ENCODE results near the gene CGNL1. TPM values are rescaled to one million over a fixed set of nuclear protein-coding genes. Genes with fewer than 3 reads are reported as not detected.

Gene CGNL1
- total RNA-seq, 2 donors from 2014 or later: 82.6 to 98.0 TPM

DNA sequence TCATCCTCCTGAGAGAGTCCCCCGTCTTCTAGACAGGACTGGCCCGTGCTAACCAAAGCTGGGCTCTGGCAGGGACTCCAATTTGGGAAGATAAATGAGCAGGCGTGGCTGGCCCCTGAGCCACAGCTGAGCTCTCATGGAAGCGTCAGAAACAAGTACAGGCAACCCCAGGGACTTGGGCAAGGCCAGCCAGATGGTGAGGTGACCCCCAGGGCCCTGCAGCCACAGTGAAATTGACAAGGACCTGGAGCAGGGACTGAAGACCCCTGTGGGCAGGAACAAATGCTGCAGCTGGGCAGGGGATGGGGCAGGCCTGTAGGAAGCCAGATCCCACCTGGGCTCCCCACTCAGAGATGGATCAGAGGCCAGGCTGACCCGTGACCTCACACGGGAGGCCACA lies 32.8 kb upstream of the CGNL1 start:
- H3K4me1 Mint-ChIP-seq: peaks cover 8% of the 10 kb centered on the region
- H3K4me3 Mint-ChIP-seq: no peak overlapping the region
- no peak for DNase-seq
- 71 to 87% methylated on average over 4 to 6 of the region's 6 CpGs for WGBS, 2 experiments (ENCODE audit: insufficient coverage in 1 of 2, insufficient read length in 1 of 2)
- Histone ChIP-seq H3K36me3 (ENCODE audit: control insufficient read depth, insufficient read depth, low read length) (no peaks in the 10 kb centered on the region), H3K27me3 (ENCODE audit: control insufficient read depth, insufficient read depth, low read length, poor library complexity, severe bottlenecking) (no peaks in the 10 kb centered on the region), H3K9ac (ENCODE audit: extremely low read depth, low read length, poor library complexity, severe bottlenecking) (no peak overlapping the region), H3K4me3 (ENCODE audit: low read length) (no peak overlapping the region), H3K9me3 (ENCODE audit: control insufficient read depth, low read length) (peaks cover 6% of the 10 kb centered on the region), H3K4me1 (ENCODE audit: control insufficient read depth, insufficient read depth, low read length) (no peaks in the 10 kb centered on the region), H3K27ac (ENCODE audit: low read depth, low read length) (peak overlapping the region; percentile 84)
- TF ChIP-seq, protein P1, sequence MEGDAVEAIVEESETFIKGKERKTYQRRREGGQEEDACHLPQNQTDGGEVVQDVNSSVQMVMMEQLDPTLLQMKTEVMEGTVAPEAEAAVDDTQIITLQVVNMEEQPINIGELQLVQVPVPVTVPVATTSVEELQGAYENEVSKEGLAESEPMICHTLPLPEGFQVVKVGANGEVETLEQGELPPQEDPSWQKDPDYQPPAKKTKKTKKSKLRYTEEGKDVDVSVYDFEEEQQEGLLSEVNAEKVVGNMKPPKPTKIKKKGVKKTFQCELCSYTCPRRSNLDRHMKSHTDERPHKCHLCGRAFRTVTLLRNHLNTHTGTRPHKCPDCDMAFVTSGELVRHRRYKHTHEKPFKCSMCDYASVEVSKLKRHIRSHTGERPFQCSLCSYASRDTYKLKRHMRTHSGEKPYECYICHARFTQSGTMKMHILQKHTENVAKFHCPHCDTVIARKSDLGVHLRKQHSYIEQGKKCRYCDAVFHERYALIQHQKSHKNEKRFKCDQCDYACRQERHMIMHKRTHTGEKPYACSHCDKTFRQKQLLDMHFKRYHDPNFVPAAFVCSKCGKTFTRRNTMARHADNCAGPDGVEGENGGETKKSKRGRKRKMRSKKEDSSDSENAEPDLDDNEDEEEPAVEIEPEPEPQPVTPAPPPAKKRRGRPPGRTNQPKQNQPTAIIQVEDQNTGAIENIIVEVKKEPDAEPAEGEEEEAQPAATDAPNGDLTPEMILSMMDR (conservative IDR thresholded peaks at IDR 0.05): no peak
- H3K36me3 Mint-ChIP-seq (ENCODE audit: low read depth): no peaks in the 10 kb centered on the region
- no peaks in the 10 kb centered on the region for H3K27me3 Mint-ChIP-seq (ENCODE audit: insufficient read depth)
- H3K9me3 Mint-ChIP-seq: peaks cover 10% of the 10 kb centered on the region
- H3K27ac Mint-ChIP-seq: no peak overlapping the region

DNA sequence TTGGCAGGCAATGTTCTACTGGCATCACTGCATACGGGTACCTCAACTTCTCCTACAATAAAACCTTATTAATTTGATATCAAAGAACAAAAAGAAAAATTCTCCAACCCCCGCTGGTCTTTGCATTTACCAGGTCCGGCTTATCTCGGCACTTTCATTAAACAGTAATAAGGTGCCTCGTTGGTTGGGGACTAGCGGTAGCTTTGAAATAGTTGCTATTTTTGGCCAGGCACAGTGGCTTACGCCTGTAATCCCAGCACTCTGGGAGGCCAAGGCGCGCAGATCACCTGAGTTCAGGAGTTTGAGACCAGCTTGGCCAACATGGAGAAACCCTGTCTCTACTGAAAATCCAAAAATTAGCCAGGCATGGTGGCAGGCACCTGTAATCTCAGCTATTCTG lies 32.0 kb upstream of the CGNL1 start:
- no peaks in the 10 kb centered on the region for H3K4me1 ChIP-seq (ENCODE audit: control insufficient read depth, insufficient read depth, low read length)
- Mint-ChIP-seq H3K9me3 (peaks cover 14% of the 10 kb centered on the region), H3K4me3 (no peak overlapping the region), H3K4me1 (peaks cover 8% of the 10 kb centered on the region), H3K27ac (no peak overlapping the region), H3K27me3 (ENCODE audit: insufficient read depth) (no peaks in the 10 kb centered on the region), H3K36me3 (ENCODE audit: low read depth) (no peaks in the 10 kb centered on the region)
- no peaks in the 10 kb centered on the region for H3K27me3 ChIP-seq (ENCODE audit: control insufficient read depth, insufficient read depth, low read length, poor library complexity, severe bottlenecking)
- TF ChIP-seq, protein P1 (conservative IDR thresholded peaks at IDR 0.05): no peak
- no peak overlapping the region for H3K4me3 ChIP-seq (ENCODE audit: low read length)
- H3K27ac ChIP-seq (ENCODE audit: low read depth, low read length): no peak overlapping the region
- DNase-seq: no peak
- 95 to 99% methylated on average over 9 of the region's 9 CpGs for WGBS, 2 experiments (ENCODE audit: insufficient coverage in 1 of 2, insufficient read length in 1 of 2)
- no peaks in the 10 kb centered on the region for H3K36me3 ChIP-seq (ENCODE audit: control insufficient read depth, insufficient read depth, low read length)
- H3K9ac ChIP-seq (ENCODE audit: extremely low read depth, low read length, poor library complexity, severe bottlenecking): no peak overlapping the region
- peaks cover 6% of the 10 kb centered on the region for H3K9me3 ChIP-seq (ENCODE audit: control insufficient read depth, low read length)

DNA sequence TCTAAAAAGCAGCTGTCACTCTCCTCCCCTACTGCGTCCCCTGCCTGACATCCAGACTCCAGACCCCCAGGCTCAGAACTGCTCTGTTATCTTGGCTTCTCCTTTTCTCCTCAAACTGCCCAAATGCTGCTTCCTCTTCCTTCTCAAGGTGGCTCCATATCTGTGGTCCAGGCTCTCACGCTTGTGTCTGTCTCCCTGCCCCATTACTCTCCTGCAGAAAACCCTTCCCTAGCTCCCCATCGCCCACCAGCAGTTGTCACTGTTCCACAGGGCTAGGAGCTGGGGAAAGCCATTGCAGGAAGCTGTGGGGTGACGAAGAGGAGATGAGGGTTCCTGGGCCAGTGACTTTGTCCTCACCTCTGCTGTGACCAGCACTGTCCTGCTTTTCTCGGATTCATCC lies 30.7 kb upstream of the CGNL1 start:
- WGBS, 2 experiments (ENCODE audit: insufficient coverage in 1 of 2, insufficient read length in 1 of 2): 76 to 93% methylated on average over 1 to 5 of the region's 5 CpGs
- Mint-ChIP-seq H3K27me3 (ENCODE audit: insufficient read depth) (no peaks in the 10 kb centered on the region), H3K9me3 (peaks cover 14% of the 10 kb centered on the region), H3K36me3 (ENCODE audit: low read depth) (no peaks in the 10 kb centered on the region), H3K4me3 (no peak overlapping the region), H3K4me1 (peaks cover 8% of the 10 kb centered on the region), H3K27ac (no peak overlapping the region)
- no peaks in the 10 kb centered on the region for H3K4me1 ChIP-seq (ENCODE audit: control insufficient read depth, insufficient read depth, low read length)
- peak; percentile 88 for DNase-seq
- no peak overlapping the region for H3K4me3 ChIP-seq (ENCODE audit: low read length)
- no peak overlapping the region for H3K9ac ChIP-seq (ENCODE audit: extremely low read depth, low read length, poor library complexity, severe bottlenecking)
- H3K36me3 ChIP-seq (ENCODE audit: control insufficient read depth, insufficient read depth, low read length): no peaks in the 10 kb centered on the region
- TF ChIP-seq, protein P1 (conservative IDR thresholded peaks at IDR 0.05): peak; percentile 76
- peaks cover 6% of the 10 kb centered on the region for H3K9me3 ChIP-seq (ENCODE audit: control insufficient read depth, low read length)
- no peak overlapping the region for H3K27ac ChIP-seq (ENCODE audit: low read depth, low read length)
- no peaks in the 10 kb centered on the region for H3K27me3 ChIP-seq (ENCODE audit: control insufficient read depth, insufficient read depth, low read length, poor library complexity, severe bottlenecking)

Measured in endodermal cell (in vitro differentiated cells).